ENCODE measurements around the gene PAK1.
"Not testable (repeated sequence)": the region's sequence is repeated elsewhere in the genome, so short reads cannot be mapped to it uniquely, and the experiment has no call there.

PAK1 gene

DNA sequence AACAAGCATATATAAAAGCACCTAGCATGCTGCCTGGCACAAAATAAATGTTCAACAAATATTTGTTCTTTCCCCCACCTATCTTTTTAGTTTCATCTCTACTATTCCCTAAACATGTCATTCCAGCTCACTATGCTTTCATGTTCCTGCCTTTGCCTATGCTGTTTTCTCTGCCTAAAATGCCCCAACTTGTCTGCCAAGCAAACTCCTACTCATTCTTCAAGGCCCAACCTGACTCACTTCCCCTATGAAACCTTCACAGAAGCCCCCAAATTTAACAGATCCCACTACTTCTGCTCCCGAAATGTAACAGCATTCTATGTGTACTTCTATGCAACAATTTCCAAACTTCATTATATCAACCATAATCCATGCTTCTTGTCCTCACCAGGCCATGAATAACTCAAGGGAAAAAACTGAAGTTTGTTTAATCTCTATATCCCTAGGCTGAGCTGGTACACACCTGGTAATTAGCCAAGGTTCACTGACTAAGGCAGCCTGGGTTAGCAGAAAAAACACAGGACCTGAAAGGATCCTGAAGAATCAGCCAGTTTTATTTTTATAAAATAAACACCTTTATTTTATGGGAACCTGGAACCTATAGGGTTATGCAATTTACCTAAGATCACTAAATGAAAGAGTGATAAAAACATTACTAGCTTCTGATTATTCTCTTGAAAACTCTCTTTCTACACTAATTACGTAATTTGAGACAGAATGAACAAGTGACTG, 72.2 kb downstream of the PAK1 start:
- no peaks in the 10 kb centered on the region for H3K9me3 ChIP-seq (ENCODE audit: insufficient read depth, low read depth, low read length)
- H3K36me3 ChIP-seq (ENCODE audit: insufficient read depth, low read length), result no peaks in the 10 kb centered on the region
- no peak overlapping the region for H3K27ac ChIP-seq (ENCODE audit: low read depth, low read length)
- H3K4me3 ChIP-seq (ENCODE audit: low read length), result no peak overlapping the region
- no peak overlapping the region for H3K9ac ChIP-seq (ENCODE audit: low read depth, low read length)
- 88% methylated on average over 2 of the region's 2 CpGs for WGBS
- H3K4me1 ChIP-seq (ENCODE audit: insufficient read depth, low read length), result peaks cover 35% of the 10 kb centered on the region
- no peaks in the 10 kb centered on the region for H3K27me3 ChIP-seq (ENCODE audit: insufficient read depth, low read length)

GRCh38 chr11:77400775-77401449, 73.0 kb downstream of the PAK1 start:
- H3K9me3 ChIP-seq (ENCODE audit: insufficient read depth, low read depth, low read length), result no peaks in the 10 kb centered on the region
- H3K36me3 ChIP-seq (ENCODE audit: insufficient read depth, low read length), result no peaks in the 10 kb centered on the region
- H3K27me3 ChIP-seq (ENCODE audit: insufficient read depth, low read length), result no peaks in the 10 kb centered on the region
- WGBS, result 89% methylated on average over 5 of the region's 5 CpGs
- H3K4me3 ChIP-seq (ENCODE audit: low read length), result no peak overlapping the region
- no peak overlapping the region for H3K27ac ChIP-seq (ENCODE audit: low read depth, low read length)
- H3K4me1 ChIP-seq (ENCODE audit: insufficient read depth, low read length), result peaks cover 41% of the 10 kb centered on the region
- H3K9ac ChIP-seq (ENCODE audit: low read depth, low read length), result no peak overlapping the region

DNA sequence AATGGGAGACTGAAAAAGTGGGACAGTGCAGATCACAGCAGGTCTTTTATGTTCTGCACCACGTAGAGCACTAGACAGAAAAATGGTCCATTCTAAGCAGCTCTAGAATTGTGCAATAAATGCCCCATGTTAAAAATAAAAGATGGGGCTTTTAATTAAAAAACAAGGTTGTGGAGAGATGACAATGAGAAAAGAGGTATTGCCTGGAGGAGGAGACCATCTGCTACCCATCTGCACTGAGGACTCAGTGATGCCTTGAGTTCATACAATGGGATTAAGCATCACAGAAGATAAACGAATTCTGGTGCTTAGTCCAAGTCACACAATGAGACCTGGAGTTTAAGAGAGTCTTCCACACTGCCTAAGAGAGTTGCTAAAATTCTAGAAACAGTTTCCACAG, 73.6 kb downstream of the PAK1 start:
- peaks cover 45% of the 10 kb centered on the region for H3K4me1 ChIP-seq (ENCODE audit: insufficient read depth, low read length)
- no peaks in the 10 kb centered on the region for H3K9me3 ChIP-seq (ENCODE audit: insufficient read depth, low read depth, low read length)
- no peak overlapping the region for H3K4me3 ChIP-seq (ENCODE audit: low read length)
- H3K36me3 ChIP-seq (ENCODE audit: insufficient read depth, low read length), result no peaks in the 10 kb centered on the region
- H3K27me3 ChIP-seq (ENCODE audit: insufficient read depth, low read length), result no peaks in the 10 kb centered on the region
- H3K9ac ChIP-seq (ENCODE audit: low read depth, low read length), result no peak overlapping the region
- no peak overlapping the region for H3K27ac ChIP-seq (ENCODE audit: low read depth, low read length)
- WGBS, result 94% methylated on average over 2 of the region's 2 CpGs

DNA sequence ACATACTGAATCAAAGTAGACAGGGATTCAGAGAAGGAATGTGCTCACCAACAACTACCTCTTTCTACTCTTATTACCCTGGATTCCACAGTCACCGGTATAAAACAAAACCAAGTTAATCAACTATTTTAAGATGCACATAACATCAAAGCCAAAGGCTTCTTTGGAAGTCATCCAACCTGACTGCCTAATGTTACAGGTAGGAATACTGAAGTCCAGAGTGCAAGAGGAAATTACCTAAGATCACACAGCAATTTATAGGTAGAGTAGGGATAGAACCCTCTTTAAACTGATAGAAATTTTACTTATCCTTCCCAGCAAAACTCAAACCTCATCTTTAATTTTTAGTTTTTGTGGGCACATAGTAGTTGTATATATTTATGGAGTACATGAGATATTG, 76.3 kb downstream of the PAK1 start:
- no peak overlapping the region for H3K27ac ChIP-seq (ENCODE audit: low read depth, low read length)
- H3K36me3 ChIP-seq (ENCODE audit: insufficient read depth, low read length), result no peaks in the 10 kb centered on the region
- no peak overlapping the region for H3K9ac ChIP-seq (ENCODE audit: low read depth, low read length)
- no peak overlapping the region for H3K4me3 ChIP-seq (ENCODE audit: low read length)
- H3K4me1 ChIP-seq (ENCODE audit: insufficient read depth, low read length), result peaks cover 38% of the 10 kb centered on the region
- H3K9me3 ChIP-seq (ENCODE audit: insufficient read depth, low read depth, low read length), result no peaks in the 10 kb centered on the region
- WGBS, result 82% methylated on average over 1 of the region's 1 CpG
- H3K27me3 ChIP-seq (ENCODE audit: insufficient read depth, low read length), result no peaks in the 10 kb centered on the region

DNA sequence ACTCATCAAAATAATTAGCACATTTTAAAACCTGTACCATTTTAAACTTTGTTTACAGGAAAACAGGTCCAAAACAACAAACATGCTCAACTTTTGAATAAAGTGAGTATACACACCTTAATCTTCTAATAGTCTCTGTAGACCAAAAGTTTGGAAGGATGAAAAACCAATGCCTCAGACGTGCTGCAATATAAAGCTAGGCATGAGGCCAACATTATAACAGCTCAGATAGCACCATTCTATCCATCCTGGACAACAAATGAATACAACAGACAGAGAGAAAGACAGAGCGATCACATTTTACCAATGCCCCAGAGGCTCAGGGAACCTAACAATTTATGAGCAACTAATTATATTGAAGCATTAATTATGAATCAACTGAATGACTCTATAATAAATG, 77.0 kb downstream of the PAK1 start:
- Histone ChIP-seq H3K9ac (ENCODE audit: low read depth, low read length) (no peak overlapping the region), H3K27ac (ENCODE audit: low read depth, low read length) (no peak overlapping the region), H3K27me3 (ENCODE audit: insufficient read depth, low read length) (no peaks in the 10 kb centered on the region), H3K4me3 (ENCODE audit: low read length) (no peak overlapping the region), H3K36me3 (ENCODE audit: insufficient read depth, low read length) (peaks cover 7% of the 10 kb centered on the region), H3K4me1 (ENCODE audit: insufficient read depth, low read length) (peaks cover 31% of the 10 kb centered on the region), H3K9me3 (ENCODE audit: insufficient read depth, low read depth, low read length) (no peaks in the 10 kb centered on the region)
- 73% methylated on average over 2 of the region's 2 CpGs for WGBS

GRCh38 chr11:77396305-77396704, 77.6 kb downstream of the PAK1 start:
- 96% methylated on average over 3 of the region's 3 CpGs for WGBS
- Histone ChIP-seq H3K9ac (ENCODE audit: low read depth, low read length) (no peak overlapping the region), H3K27me3 (ENCODE audit: insufficient read depth, low read length) (no peaks in the 10 kb centered on the region), H3K36me3 (ENCODE audit: insufficient read depth, low read length) (peaks cover 13% of the 10 kb centered on the region), H3K9me3 (ENCODE audit: insufficient read depth, low read depth, low read length) (no peaks in the 10 kb centered on the region), H3K4me3 (ENCODE audit: low read length) (no peak overlapping the region), H3K27ac (ENCODE audit: low read depth, low read length) (no peak overlapping the region), H3K4me1 (ENCODE audit: insufficient read depth, low read length) (peaks cover 25% of the 10 kb centered on the region)

DNA sequence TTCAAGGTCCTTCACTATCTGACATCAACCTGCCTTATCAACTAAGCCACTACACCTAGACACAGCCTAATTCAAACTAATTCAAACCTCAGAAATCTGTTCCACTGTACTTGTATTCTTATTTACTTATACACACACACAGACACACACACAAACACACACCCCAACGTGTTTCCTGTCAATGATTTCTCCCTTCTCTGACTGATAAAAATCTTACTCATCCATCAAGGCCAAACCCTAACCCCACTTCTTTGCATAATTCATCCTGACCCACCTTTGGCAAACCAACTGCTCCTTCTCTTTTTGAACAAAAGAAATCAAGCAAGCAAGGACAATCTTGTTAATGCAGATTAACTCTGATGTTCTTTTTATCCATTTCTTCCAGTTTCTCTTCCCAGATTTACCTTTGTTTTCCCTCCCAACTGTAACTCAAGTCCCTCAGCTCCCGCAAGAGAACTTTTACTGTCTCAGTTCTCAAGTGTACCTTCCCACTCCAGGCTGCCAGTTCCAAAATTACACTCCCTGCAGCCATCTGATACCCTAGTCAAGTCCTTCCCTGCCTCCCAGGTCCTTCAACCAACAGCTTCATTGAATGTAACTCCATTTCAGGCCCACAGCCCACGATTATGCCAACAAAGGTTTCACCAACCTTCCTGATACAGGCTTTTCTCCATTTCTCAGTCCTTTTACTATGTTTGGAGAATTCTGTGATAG, 78.3 kb downstream of the PAK1 start:
- H3K9me3 ChIP-seq (ENCODE audit: insufficient read depth, low read depth, low read length), result no peaks in the 10 kb centered on the region
- H3K36me3 ChIP-seq (ENCODE audit: insufficient read depth, low read length), result peaks cover 20% of the 10 kb centered on the region
- H3K4me1 ChIP-seq (ENCODE audit: insufficient read depth, low read length), result peaks cover 24% of the 10 kb centered on the region
- 83% methylated on average over 3 of the region's 3 CpGs for WGBS
- H3K27ac ChIP-seq (ENCODE audit: low read depth, low read length), result no peak overlapping the region
- H3K27me3 ChIP-seq (ENCODE audit: insufficient read depth, low read length), result no peaks in the 10 kb centered on the region
- H3K9ac ChIP-seq (ENCODE audit: low read depth, low read length), result no peak overlapping the region
- H3K4me3 ChIP-seq (ENCODE audit: low read length), result no peak overlapping the region

- H3K27ac ChIP-seq (ENCODE audit: low read depth, low read length), result no peak overlapping the region
- H3K9ac ChIP-seq (ENCODE audit: low read depth, low read length), result no peak overlapping the region
These were observed 81.1 kb downstream of the PAK1 start for GRCh38 chr11:77392842-77393241.

DNA sequence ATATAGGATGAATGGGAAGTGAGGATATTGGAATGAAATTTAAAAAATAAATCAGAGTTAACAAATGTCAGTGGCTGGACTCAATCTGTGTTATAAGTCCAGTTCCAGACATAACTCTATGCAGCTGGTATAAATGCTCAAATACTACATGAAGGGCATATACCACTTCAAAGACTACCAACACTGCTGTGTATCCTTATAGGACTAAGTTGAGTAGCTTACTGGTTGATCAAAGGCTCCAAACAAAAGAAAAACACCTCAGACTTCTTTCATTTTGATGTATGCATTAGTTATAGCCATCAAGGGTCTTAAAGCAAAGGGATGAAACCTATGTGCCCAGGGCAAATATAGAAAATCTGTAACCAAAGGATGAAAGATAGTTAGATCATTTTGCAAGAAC, 86.2 kb downstream of the PAK1 start:
- Histone ChIP-seq H3K36me3 (ENCODE audit: insufficient read depth, low read length) (peaks cover 64% of the 10 kb centered on the region), H3K4me1 (ENCODE audit: insufficient read depth, low read length) (no peaks in the 10 kb centered on the region), H3K9me3 (ENCODE audit: insufficient read depth, low read depth, low read length) (no peaks in the 10 kb centered on the region), H3K4me3 (ENCODE audit: low read length) (no peak overlapping the region), H3K9ac (ENCODE audit: low read depth, low read length) (no peak overlapping the region), H3K27me3 (ENCODE audit: insufficient read depth, low read length) (no peaks in the 10 kb centered on the region), H3K27ac (ENCODE audit: low read depth, low read length) (no peak overlapping the region)

More at GRCh38 chr11:77392842-77393241, 81.1 kb downstream of the PAK1 start:
- Histone ChIP-seq H3K9me3 (ENCODE audit: insufficient read depth, low read depth, low read length) (no peaks in the 10 kb centered on the region), H3K4me3 (ENCODE audit: low read length) (no peak overlapping the region), H3K4me1 (ENCODE audit: insufficient read depth, low read length) (peaks cover 24% of the 10 kb centered on the region), H3K27me3 (ENCODE audit: insufficient read depth, low read length) (no peaks in the 10 kb centered on the region), H3K36me3 (ENCODE audit: insufficient read depth, low read length) (peaks cover 39% of the 10 kb centered on the region)

- Histone ChIP-seq H3K9me3 (ENCODE audit: insufficient read depth, low read depth, low read length) (no peaks in the 10 kb centered on the region), H3K4me1 (ENCODE audit: insufficient read depth, low read length) (no peaks in the 10 kb centered on the region), H3K9ac (ENCODE audit: low read depth, low read length) (no peak overlapping the region), H3K36me3 (ENCODE audit: insufficient read depth, low read length) (peaks cover 50% of the 10 kb centered on the region), H3K27ac (ENCODE audit: low read depth, low read length) (no peak overlapping the region), H3K4me3 (ENCODE audit: low read length) (no peak overlapping the region), H3K27me3 (ENCODE audit: insufficient read depth, low read length) (no peaks in the 10 kb centered on the region)
- WGBS, result 81% methylated on average over 1 of the region's 1 CpG
These were observed 87.7 kb downstream of the PAK1 start for GRCh38 chr11:77386178-77386577.

- peaks cover 47% of the 10 kb centered on the region for H3K36me3 ChIP-seq (ENCODE audit: insufficient read depth, low read length)
- not testable (repeated sequence) for H3K27me3 ChIP-seq (ENCODE audit: insufficient read depth, low read length); H3K9me3 ChIP-seq (ENCODE audit: insufficient read depth, low read depth, low read length); H3K4me3 ChIP-seq (ENCODE audit: low read length); H3K9ac ChIP-seq (ENCODE audit: low read depth, low read length); H3K27ac ChIP-seq (ENCODE audit: low read depth, low read length); H3K4me1 ChIP-seq (ENCODE audit: insufficient read depth, low read length)
- WGBS, result 92% methylated on average over 7 of the region's 8 CpGs
These were observed 88.6 kb downstream of the PAK1 start for GRCh38 chr11:77385255-77385771.
